Testis (tissue), 2 donors: ENCODE results near the gene CAB39.

Experiments used
- POLR2A ChIP-seq: fragments of 450-650 bp; IDR thresholded peaks from one replicate; pipeline ENCODE4 v1.6.1; 2017; ENCODE audit warnings: antibody characterized with exemption, mild to moderate bottlenecking, moderate library complexity
- TF ChIP-seq, protein P1 (sequence below), 3 experiments: fragments of 450-650 bp in 2 of 3; fragments of 200-600 bp in 1 of 3; sonication (generic) in 1 of 3; IDR thresholded peaks; one replicate each; pipeline ENCODE4 v1.5.1; 2016 to 2019; ENCODE audit warnings: antibody characterized with exemption in 3 of 3, mild to moderate bottlenecking in 2 of 3, moderate library complexity in 1 of 3

DNA sequence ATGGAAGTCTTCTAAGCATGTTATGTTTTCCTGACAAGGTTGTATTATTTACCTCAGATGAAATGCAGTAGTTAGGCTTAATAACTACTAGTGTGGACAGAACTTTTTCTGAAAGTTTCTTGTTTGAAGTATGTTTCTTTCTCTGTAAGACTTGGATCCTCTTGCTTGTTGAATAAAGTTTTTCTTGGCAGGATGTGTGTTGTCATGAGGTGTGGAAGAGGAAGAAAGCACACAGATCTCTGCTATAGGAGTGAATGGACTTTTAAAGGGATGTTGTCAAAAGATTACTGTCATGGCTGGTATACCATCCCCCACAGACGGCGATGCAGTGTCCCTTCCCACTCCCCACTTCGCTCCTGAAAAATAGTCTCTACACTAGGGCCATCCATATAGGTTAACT lies 2.6 kb downstream of the CAB39 start:
- TF ChIP-seq, protein P1, sequence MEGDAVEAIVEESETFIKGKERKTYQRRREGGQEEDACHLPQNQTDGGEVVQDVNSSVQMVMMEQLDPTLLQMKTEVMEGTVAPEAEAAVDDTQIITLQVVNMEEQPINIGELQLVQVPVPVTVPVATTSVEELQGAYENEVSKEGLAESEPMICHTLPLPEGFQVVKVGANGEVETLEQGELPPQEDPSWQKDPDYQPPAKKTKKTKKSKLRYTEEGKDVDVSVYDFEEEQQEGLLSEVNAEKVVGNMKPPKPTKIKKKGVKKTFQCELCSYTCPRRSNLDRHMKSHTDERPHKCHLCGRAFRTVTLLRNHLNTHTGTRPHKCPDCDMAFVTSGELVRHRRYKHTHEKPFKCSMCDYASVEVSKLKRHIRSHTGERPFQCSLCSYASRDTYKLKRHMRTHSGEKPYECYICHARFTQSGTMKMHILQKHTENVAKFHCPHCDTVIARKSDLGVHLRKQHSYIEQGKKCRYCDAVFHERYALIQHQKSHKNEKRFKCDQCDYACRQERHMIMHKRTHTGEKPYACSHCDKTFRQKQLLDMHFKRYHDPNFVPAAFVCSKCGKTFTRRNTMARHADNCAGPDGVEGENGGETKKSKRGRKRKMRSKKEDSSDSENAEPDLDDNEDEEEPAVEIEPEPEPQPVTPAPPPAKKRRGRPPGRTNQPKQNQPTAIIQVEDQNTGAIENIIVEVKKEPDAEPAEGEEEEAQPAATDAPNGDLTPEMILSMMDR (IDR thresholded peaks at IDR 0.05) = no peak
- TF ChIP-seq POLR2A = no peak
